SK-N-SH (cell line): ENCODE data around the gene PTPRN. TPM values are rescaled to one million over a fixed set of nuclear protein-coding genes. Genes with fewer than 3 reads are reported as not detected.

Source experiments
- CTCF ChIA-PET: fragments of 300-600, 350-600 bp; formaldehyde crosslinking; extraction: SDS; loops from one replicate; lab custom pipeline; 2021; lab: Yijun Ruan, JAX
- POLR2A ChIA-PET: fragments of 350-600 bp; sonication (Branson Sonifier 250); formaldehyde crosslinking; extraction: SDS; loops from one replicate; lab custom pipeline; 2020; ENCODE audit warnings: antibody characterized with exemption, inconsistent platforms; lab: Yijun Ruan, JAX
- DNase-seq: peaks from one replicate; pipeline ENCODE4 v3.0.0; 2012
- H2AFZ ChIP-seq: fragments of 200-600 bp; sonication (generic); 2 replicates; pipeline ENCODE4 v1.8.1; 2016; ENCODE audit warnings: antibody characterized with exemption, mild to moderate bottlenecking, low read depth
- H3F3A ChIP-seq: fragments of 200-600 bp; sonication (generic); replicated peaks from 2 replicates; pipeline ENCODE3; 2016; ENCODE audit warnings: antibody characterized with exemption, mild to moderate bottlenecking; ENCODE audit not compliant: insufficient read depth
- H3K27ac ChIP-seq, 2 experiments: fragments of 200-500 bp in 1 of 2; fragments of 200-600 bp in 1 of 2; sonication (Bioruptor generic) in 1 of 2; sonication (generic), shearing (Covaris generic) in 1 of 2; 2 replicates each; pipeline versions ENCODE4 v1.5.1 to v1.6.1; 2014 to 2016; ENCODE audit warnings: low read depth in 2 of 2, inconsistent platforms in 1 of 2, low read length in 1 of 2, mild to moderate bottlenecking in 1 of 2, mixed read lengths in 1 of 2
- H3K27me3 ChIP-seq: fragments of 200-600 bp; sonication (generic), shearing (Covaris generic); 2 replicates; pipeline ENCODE4 v1.6.1; 2016; ENCODE audit warnings: mixed run types; ENCODE audit not compliant: insufficient read depth
- H3K36me3 ChIP-seq, 2 experiments: fragments of 200-500 bp in 1 of 2; fragments of 200-600 bp in 1 of 2; sonication (Bioruptor generic) in 1 of 2; sonication (generic) in 1 of 2; replicated peaks in 1 of 2; 2 replicates each; pipeline versions ENCODE3 to v1.5.1; 2014 to 2016; ENCODE audit warnings: low read length in 1 of 2, mild to moderate bottlenecking in 1 of 2; ENCODE audit not compliant: insufficient read depth in 2 of 2, control insufficient read depth in 1 of 2
- H3K4me1 ChIP-seq, 2 experiments: fragments of 200-500 bp in 1 of 2; fragments of 200-600 bp in 1 of 2; sonication (Bioruptor generic) in 1 of 2; sonication (generic), shearing (Covaris generic) in 1 of 2; 2 replicates each; pipeline versions ENCODE4 v1.5.1 to v1.6.1; 2014 to 2016; ENCODE audit warnings: low read depth in 1 of 2, low read length in 1 of 2, mixed run types in 1 of 2; ENCODE audit not compliant: insufficient read depth in 2 of 2, control insufficient read depth in 1 of 2
- H3K4me2 ChIP-seq: fragments of 200-600 bp; sonication (generic), shearing (Covaris generic); 2 replicates; pipeline ENCODE4 v1.6.1; 2017; ENCODE audit warnings: mixed run types
- H3K4me3 ChIP-seq, 2 experiments: fragments of 200-500 bp in 1 of 2; fragments of 200-600 bp in 1 of 2; sonication (Bioruptor generic) in 1 of 2; sonication (generic), shearing (Covaris generic) in 1 of 2; 2 replicates each; pipeline versions ENCODE4 v1.5.1 to v1.8.1; 2014 to 2016; ENCODE audit warnings: low read depth in 2 of 2, inconsistent platforms in 1 of 2, low read length in 1 of 2, mild to moderate bottlenecking in 1 of 2, mixed read lengths in 1 of 2, moderate library complexity in 1 of 2
- H3K79me2 ChIP-seq: fragments of 200-600 bp; sonication (generic); 2 replicates; pipeline ENCODE4 v1.8.1; 2017; ENCODE audit warnings: mild to moderate bottlenecking; ENCODE audit not compliant: insufficient read depth
- H3K9ac ChIP-seq: fragments of 200-600 bp; sonication (generic); 2 replicates; pipeline ENCODE4 v1.6.1; 2017; ENCODE audit warnings: mixed run types
- H3K9me2 ChIP-seq: fragments of 200-600 bp; sonication (generic); 2 replicates; pipeline ENCODE4 v1.6.1; 2017; ENCODE audit warnings: mixed run types
- H3K9me3 ChIP-seq: fragments of 200-600 bp; sonication (generic); 2 replicates; pipeline ENCODE4 v1.6.1; 2017; ENCODE audit warnings: mixed run types, mild to moderate bottlenecking, moderate library complexity
- H4K20me1 ChIP-seq: fragments of 200-600 bp; sonication (generic); 2 replicates; pipeline ENCODE4 v1.6.1; 2017; ENCODE audit warnings: mild to moderate bottlenecking, mixed run types; ENCODE audit not compliant: insufficient read depth
- CTCF ChIP-seq: fragments of 200-600 bp; sonication (generic); IDR thresholded peaks from 2 replicates; pipeline ENCODE4 v1.6.1; 2017; ENCODE audit warnings: antibody characterized with exemption, mild to moderate bottlenecking, moderate library complexity
- ELF1 ChIP-seq: IDR thresholded peaks from 2 replicates; pipeline ENCODE4 v1.4.0; 2012
- GABPA ChIP-seq: IDR thresholded peaks from 2 replicates; pipeline ENCODE4 v1.4.0; 2012; ENCODE audit warnings: low read depth, mild to moderate bottlenecking
- JUND ChIP-seq: IDR thresholded peaks from 2 replicates; pipeline ENCODE4 v1.4.0; 2012
- MXI1 ChIP-seq: IDR thresholded peaks from 2 replicates; pipeline ENCODE4 v1.6.1; 2012; ENCODE audit warnings: mild to moderate bottlenecking, low read depth, low read length, improper control_type of control experiment
- NFIC ChIP-seq: IDR thresholded peaks from 2 replicates; pipeline ENCODE4 v1.4.0; 2012; ENCODE audit warnings: borderline replicate concordance
- REST ChIP-seq: IDR thresholded peaks from 2 replicates; pipeline ENCODE4 v1.6.1; 2012; ENCODE audit warnings: mild to moderate bottlenecking, low read depth, low read length, moderate library complexity
- SMC3 ChIP-seq: IDR thresholded peaks from 2 replicates; pipeline ENCODE4 v1.6.1; 2012; ENCODE audit warnings: low read depth, low read length, improper control_type of control experiment
- TCF12 ChIP-seq: IDR thresholded peaks from 2 replicates; pipeline ENCODE4 v1.4.0; 2012
- WGBS: methylation state at CpG from one replicate; pipeline ENCODE4 v1.1.6; 2017; ENCODE audit warnings: low lambda C conversion rate; 5-methylcytosine and 5-hydroxymethylcytosine counted together
- polyA plus RNA-seq, 3 experiments: library from polyadenylated mRNA; depleted of rRNA; stranded (reverse); fragments of >200 nt; gene quantifications; 2 replicates each; pipeline ENCODE4 v1.2.3, GENCODE V29; 2012

Gene PTPRN
- polyA plus RNA-seq, 1 of the 3 experiments (the other 2 are of a cell fraction) = 9.5 TPM

GRCh38 chr2:219294356-219295351 is 14.5 kb downstream of the PTPRN start (continued):
- TF ChIP-seq CTCF (peak; percentile 84), SMC3 (peak; percentile 93), REST (peak; percentile 56; the same call in 1 of the 2 replicates), NFIC (no peak), MXI1 (peak; percentile 77), GABPA (no peak), TCF12 (no peak)

DNA sequence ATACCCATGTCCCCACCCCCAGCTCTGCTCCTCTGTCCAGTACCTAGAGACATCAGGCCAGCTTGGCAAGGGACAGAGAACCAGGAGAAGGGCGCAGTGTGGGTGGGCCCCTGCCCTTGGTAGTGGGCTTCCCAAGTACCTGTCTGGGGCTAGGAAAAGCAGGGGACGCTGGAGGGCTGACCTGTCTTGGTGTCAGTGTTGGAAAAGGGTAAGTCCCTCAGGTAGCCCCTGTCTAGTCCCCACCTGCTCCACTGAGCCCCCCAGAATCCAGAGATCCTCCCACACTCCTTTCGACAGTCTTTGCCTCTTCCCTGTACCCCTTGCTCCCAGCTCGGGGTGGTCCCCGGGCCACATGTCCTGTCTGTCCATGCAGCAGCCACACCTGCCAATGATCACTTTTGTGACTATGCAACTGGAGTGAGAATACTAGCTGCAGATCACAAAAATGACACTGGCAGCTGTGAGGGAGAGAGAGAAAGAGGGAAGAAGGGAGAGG is 15.4 kb downstream of the PTPRN start:
- Histone ChIP-seq H3K4me2 (no peak overlapping the region), H2AFZ (no peak overlapping the region)
- POLR2A ChIA-PET = interaction anchor here (1.7 kb wide), 1 partner anchor 14 kb away, joined by 6 read pairs; the partner anchor contains the start of gene DNAJB2

More for the DNA sequence above, 15.4 kb downstream of the PTPRN start:
- CTCF ChIA-PET = interaction anchor here (0.6 to 9.0 kb wide), 21 partner anchors 10 to 606 kb away, joined by 3 to 312 read pairs (median 11); partner anchors contain the start of genes ANKZF1, ATG9A, CNPPD1 and DNAJB2
- no peak overlapping the region for H3K27ac ChIP-seq
- 89% methylated on average over 5 of the region's 5 CpGs for WGBS
- no peaks in the 10 kb centered on the region for H3K36me3 ChIP-seq
- no peak overlapping the region for H3K9ac ChIP-seq
- TF ChIP-seq ELF1 (no peak), JUND (no peak)
- no peaks in the 10 kb centered on the region for H3K9me2 ChIP-seq
- peaks cover 8% of the 10 kb centered on the region in 2 experiments; a peak in 1 of 4 replicates for H3K4me1 ChIP-seq
- no peaks in the 10 kb centered on the region for H3K27me3 ChIP-seq
- peaks cover 12% of the 10 kb centered on the region for H3F3A ChIP-seq
- no peak for DNase-seq
- H4K20me1 ChIP-seq = no peaks in the 10 kb centered on the region
- no peaks in the 10 kb centered on the region for H3K79me2 ChIP-seq
- no peaks in the 10 kb centered on the region for H3K9me3 ChIP-seq
- no peak overlapping the region for H3K4me3 ChIP-seq
